OCI-LY1 (cell line): ENCODE results near the gene TCIRG1.

Experiments
- CTCF ChIP-seq: fragments of 200-600 bp; sonication (generic), shearing (Covaris generic); IDR thresholded peaks from 2 replicates; pipeline ENCODE4 v1.5.1; 2017; ENCODE audit warnings: mild to moderate bottlenecking, antibody characterized with exemption, low read length, moderate library complexity, mixed read lengths
- EZH2 ChIP-seq: fragments of 200-600 bp; sonication (generic), shearing (Covaris generic); IDR thresholded peaks from 2 replicates; pipeline ENCODE4 v1.8.0; 2017; ENCODE audit warnings: borderline replicate concordance, mixed run types, mild to moderate bottlenecking, antibody characterized with exemption, low read length, moderate library complexity, mixed read lengths

- TF ChIP-seq EZH2 (no peak), CTCF (no peak)
Measured at GRCh38 chr11:68028802-68029545, 9.9 kb upstream of the TCIRG1 start.
